ENCODE measurements around the gene SFT2D1.
"Not testable (repeated sequence)": the region's sequence is repeated elsewhere in the genome, so short reads cannot be mapped to it uniquely, and the experiment has no call there.

SFT2D1 gene

GRCh38 chr6:166353507-166353906 lies 11.2 kb upstream of the SFT2D1 start:
- no peak for TF ChIP-seq CTCF (conservative IDR thresholded peaks at IDR 0.05; ENCODE audit: low read depth, low read length)
- no peak overlapping the region for H3K4me3 ChIP-seq (ENCODE audit: low read length)
- no peak for DNase-seq (ENCODE audit: low read depth)

GRCh38 chr6:166352923-166353322 lies 10.6 kb upstream of the SFT2D1 start:
- no peak for DNase-seq (ENCODE audit: low read depth)
- TF ChIP-seq CTCF (conservative IDR thresholded peaks at IDR 0.05; ENCODE audit: low read depth, low read length) = no peak
- H3K4me3 ChIP-seq (ENCODE audit: low read length) = no peak overlapping the region

GRCh38 chr6:166351715-166352285 lies 9.5 kb upstream of the SFT2D1 start:
- H3K4me3 ChIP-seq (ENCODE audit: low read length) = peak overlapping the region; percentile 30
- peak; percentile 67 for DNase-seq (ENCODE audit: low read depth)
- no peak for TF ChIP-seq CTCF (conservative IDR thresholded peaks at IDR 0.05; ENCODE audit: low read depth, low read length)

GRCh38 chr6:166348305-166348949 lies 6.1 kb upstream of the SFT2D1 start:
- no peak for DNase-seq (ENCODE audit: low read depth)
- no peak overlapping the region for H3K4me3 ChIP-seq (ENCODE audit: low read length)
- no peak for TF ChIP-seq CTCF (conservative IDR thresholded peaks at IDR 0.05; ENCODE audit: low read depth, low read length)

GRCh38 chr6:166346965-166347364 lies 4.6 kb upstream of the SFT2D1 start:
- DNase-seq (ENCODE audit: low read depth) = no peak
- H3K4me3 ChIP-seq (ENCODE audit: low read length) = no peak overlapping the region
- no peak for TF ChIP-seq CTCF (conservative IDR thresholded peaks at IDR 0.05; ENCODE audit: low read depth, low read length)

- TF ChIP-seq CTCF (conservative IDR thresholded peaks at IDR 0.05; ENCODE audit: low read depth, low read length) = no peak
- no peak overlapping the region for H3K4me3 ChIP-seq (ENCODE audit: low read length)
- no peak for DNase-seq (ENCODE audit: low read depth)
Measured at GRCh38 chr6:166346449-166346848, 4.1 kb upstream of the SFT2D1 start.

- not testable (repeated sequence) for DNase-seq (ENCODE audit: low read depth)
Measured at GRCh38 chr6:166345672-166346071, 3.3 kb upstream of the SFT2D1 start.

GRCh38 chr6:166344921-166345320 lies 2.6 kb upstream of the SFT2D1 start:
- not testable (repeated sequence) for H3K4me3 ChIP-seq (ENCODE audit: low read length); DNase-seq (ENCODE audit: low read depth)

More at GRCh38 chr6:166345672-166346071, 3.3 kb upstream of the SFT2D1 start:
- H3K4me3 ChIP-seq (ENCODE audit: low read length) = not testable (repeated sequence)

All from retinal pigment epithelial cell (primary cell).